ENCODE data around the gene C10orf90.

C10orf90 gene

GRCh38 chr10:126375299-126375698, 295.2 kb downstream of the C10orf90 start:
- Histone ChIP-seq H3K4me1 (ENCODE audit: insufficient read depth, low read length, severe bottlenecking) (no peaks in the 10 kb centered on the region), H3K9me2 (ENCODE audit: low read depth, low read length) (no peaks in the 10 kb centered on the region), H3F3A (ENCODE audit: insufficient read depth, low read length) (no peaks in the 10 kb centered on the region), H4K20me1 (ENCODE audit: insufficient read depth, low read length) (no peaks in the 10 kb centered on the region), H3K9ac (ENCODE audit: low read length) (no peak overlapping the region), H3K36me3 (ENCODE audit: insufficient read depth, low read length) (no peaks in the 10 kb centered on the region), H3K9me3 (ENCODE audit: low read length) (no peaks in the 10 kb centered on the region), H3K4me3 (ENCODE audit: low read depth, low read length, poor library complexity, severe bottlenecking) (no peak overlapping the region), H3K79me2 (ENCODE audit: insufficient read depth, low read length) (no peaks in the 10 kb centered on the region), H3K27ac (ENCODE audit: low read depth, low read length, poor library complexity, severe bottlenecking) (no peak overlapping the region), H3K27me3 (ENCODE audit: insufficient read depth, low read length) (no peaks in the 10 kb centered on the region), H2AFZ (ENCODE audit: low read length) (no peak overlapping the region), H3K4me2 (ENCODE audit: low read length) (no peak overlapping the region)
- no peak for TF ChIP-seq EZH2 (IDR thresholded peaks at IDR 0.05; ENCODE audit: borderline replicate concordance, low read length)
- no peak for TF ChIP-seq CTCF (IDR thresholded peaks at IDR 0.05; ENCODE audit: low read length)
